Measurements from ENCODE around the gene HES1. TPM values are rescaled to one million over a fixed set of nuclear protein-coding genes. Genes with fewer than 3 reads are reported as not detected.

HES1 gene
- total and polyA plus RNA-seq, 2 experiments from 2014 or later: 42.7 to 60.8 TPM

GRCh38 chr3:194103983-194104751 is 31.8 kb upstream of the HES1 start (continued):
- TF ChIP-seq REST (IDR thresholded peaks at IDR 0.05; ENCODE audit: unreplicated experiment): no peak
- no peak for TF ChIP-seq CTCF (conservative IDR thresholded peaks at IDR 0.05; ENCODE audit: low read depth in 2 of 2)
- TF ChIP-seq STAT1 (IDR thresholded peaks at IDR 0.05; ENCODE audit: unreplicated experiment): no peak
- TF ChIP-seq NANOG (IDR thresholded peaks at IDR 0.05; ENCODE audit: borderline replicate concordance): no peak
- no peak for TF ChIP-seq ZNF114 (CRISPR knock-in tag; IDR thresholded peaks at IDR 0.05)

GRCh38 chr3:194105292-194105691 is 30.7 kb upstream of the HES1 start:
- no peaks in the 10 kb centered on the region for H3K36me3 Mint-ChIP-seq (ENCODE audit: low read depth)
- no peak for TF ChIP-seq CREB1 (CRISPR knock-in tag; IDR thresholded peaks at IDR 0.05; ENCODE audit: low read depth)
- TF ChIP-seq POLR2AphosphoS5 (IDR thresholded peaks at IDR 0.05; ENCODE audit: low read depth): no peak
- TF ChIP-seq ZNF114 (CRISPR knock-in tag; IDR thresholded peaks at IDR 0.05): no peak
- TF ChIP-seq EZH2phosphoT487 (IDR thresholded peaks at IDR 0.05; ENCODE audit: unreplicated experiment): no peak
- no peak for TF ChIP-seq STAT1 (IDR thresholded peaks at IDR 0.05; ENCODE audit: unreplicated experiment)
- TF ChIP-seq EZH2 (IDR thresholded peaks at IDR 0.05; ENCODE audit: low read depth, unreplicated experiment): no peak
- no peak for TF ChIP-seq REST (IDR thresholded peaks at IDR 0.05; ENCODE audit: unreplicated experiment)
- no peak for TF ChIP-seq NANOG (IDR thresholded peaks at IDR 0.05; ENCODE audit: borderline replicate concordance)
- TF ChIP-seq JUNB (IDR thresholded peaks at IDR 0.05; ENCODE audit: unreplicated experiment): no peak

More at GRCh38 chr3:194105292-194105691, 30.7 kb upstream of the HES1 start:
- no peak for DNase-seq (ENCODE audit: low spot score)
- peaks cover 3% of the 10 kb centered on the region; the same call in 1 of the 2 replicates for H3K9me2 ChIP-seq (ENCODE audit: insufficient read depth)
- H3K27me3 ChIP-seq (ENCODE audit: insufficient read depth): no peaks in the 10 kb centered on the region
- H4K20me1 ChIP-seq (replicated peaks; ENCODE audit: insufficient read depth): no peaks in the 10 kb centered on the region
- Mint-ChIP-seq H3K27ac (no peak overlapping the region), H3K9me3 (no peaks in the 10 kb centered on the region), H3K4me1 (peaks cover 13% of the 10 kb centered on the region), H3K27me3 (ENCODE audit: insufficient read depth, low read depth, poor library complexity) (peaks cover 4% of the 10 kb centered on the region), H3K4me3 (no peak overlapping the region)
- H3K36me3 ChIP-seq (ENCODE audit: insufficient read depth): no peaks in the 10 kb centered on the region
- no peak for ATAC-seq
- H3K79me2 ChIP-seq (replicated peaks; ENCODE audit: insufficient read depth): no peaks in the 10 kb centered on the region
- H2AFZ ChIP-seq: no peak overlapping the region
- H3K4me2 ChIP-seq: no peak overlapping the region
- H3K4me1 ChIP-seq (ENCODE audit: insufficient read depth): no peaks in the 10 kb centered on the region
- H3K4me3 ChIP-seq: no peak overlapping the region
- H3K27ac ChIP-seq (ENCODE audit: low read depth): no peak overlapping the region
- H3F3A ChIP-seq (replicated peaks; ENCODE audit: low read depth): no peaks in the 10 kb centered on the region
